Keratinocyte (primary cell): ENCODE results near the gene DDX47. TPM values are rescaled to one million over a fixed set of nuclear protein-coding genes. Genes with fewer than 3 reads are reported as not detected.
A peak's percentile ranks its signal among the peaks of the same experiment; 100 is the strongest.

Source experiments
- DNase-seq: peaks from one replicate; pipeline ENCODE4 v3.0.0-alpha.2; 2011; ENCODE audit warnings: low read depth, missing footprints, low spot score
- FAIRE-seq: peaks from 2 replicates; lab custom pipeline; 2011; peaks lifted over from hg19 to GRCh38; lab: Jason Lieb, UNC
- H2AFZ ChIP-seq: 2 replicates; pipeline ENCODE4 v1.6.0; 2012; ENCODE audit warnings: low read length, control low read depth, inconsistent platforms; ENCODE audit not compliant: control insufficient read depth
- H3K27ac ChIP-seq: 2 replicates; pipeline ENCODE4 v1.5.1; 2011; ENCODE audit warnings: low read length; ENCODE audit not compliant: control insufficient read depth, insufficient read depth
- H3K27me3 ChIP-seq: 3 replicates; pipeline ENCODE4 v1.6.0; 2011; ENCODE audit warnings: low read length; ENCODE audit not compliant: control insufficient read depth, insufficient read depth; ENCODE audit errors: extremely low read depth
- H3K36me3 ChIP-seq, 2 experiments: 2 replicates in 1 of 2; 3 replicates in 1 of 2; pipeline ENCODE4 v1.5.1; 2011; ENCODE audit warnings: low read length in 2 of 2, mild to moderate bottlenecking in 1 of 2; ENCODE audit not compliant: control insufficient read depth in 2 of 2, insufficient read depth in 2 of 2; ENCODE audit errors: extremely low read depth in 1 of 2
- H3K4me1 ChIP-seq: 3 replicates; pipeline ENCODE4 v1.5.1; 2011; ENCODE audit warnings: low read length; ENCODE audit not compliant: control insufficient read depth, insufficient read depth; ENCODE audit errors: extremely low read depth
- H3K4me2 ChIP-seq: 3 replicates; pipeline ENCODE4 v1.6.0; 2011; ENCODE audit warnings: low read depth, low read length; ENCODE audit not compliant: control insufficient read depth, insufficient read depth; ENCODE audit errors: extremely low read depth
- H3K4me3 ChIP-seq, 3 experiments: fragments of 200-600 bp in 1 of 3; sonication (generic) in 1 of 3; 2 replicates in 2 of 3; 3 replicates in 1 of 3; pipeline ENCODE4 v1.5.1; 2011 to 2016; ENCODE audit warnings: low read length in 3 of 3, mild to moderate bottlenecking in 3 of 3, control low read depth in 2 of 3, inconsistent platforms in 1 of 3, low read depth in 1 of 3, mixed read lengths in 1 of 3, mixed run types in 1 of 3, moderate library complexity in 1 of 3; ENCODE audit not compliant: control insufficient read depth in 2 of 3, insufficient read depth in 2 of 3; ENCODE audit errors: extremely low read depth in 1 of 3
- H3K79me2 ChIP-seq: 2 replicates; pipeline ENCODE4 v1.6.0; 2012; ENCODE audit warnings: low read length; ENCODE audit not compliant: control insufficient read depth, insufficient read depth
- H3K9ac ChIP-seq: 3 replicates; pipeline ENCODE4 v1.6.0; 2011; ENCODE audit warnings: low read length; ENCODE audit not compliant: control insufficient read depth, insufficient read depth; ENCODE audit errors: extremely low read depth
- H3K9me1 ChIP-seq: 3 replicates; pipeline ENCODE4 v1.6.0; 2011; ENCODE audit warnings: low read length; ENCODE audit not compliant: control insufficient read depth, insufficient read depth; ENCODE audit errors: extremely low read depth
- H3K9me3 ChIP-seq: 2 replicates; pipeline ENCODE4 v1.5.1; 2012; ENCODE audit warnings: low read depth, low read length; ENCODE audit not compliant: control insufficient read depth
- H4K20me1 ChIP-seq: 3 replicates; pipeline ENCODE4 v1.6.0; 2011; ENCODE audit warnings: low read length; ENCODE audit not compliant: control insufficient read depth, insufficient read depth; ENCODE audit errors: extremely low read depth
- CTCF ChIP-seq, 3 experiments: IDR thresholded peaks in 1 of 3; conservative IDR thresholded peaks in 1 of 3; optimal IDR thresholded peaks in 1 of 3; 2 replicates in 2 of 3; 3 replicates in 1 of 3; pipeline versions ENCODE3 to v1.5.1; 2011; ENCODE audit warnings: low read length in 3 of 3, mild to moderate bottlenecking in 3 of 3, moderate library complexity in 2 of 3, control low read depth in 1 of 3, inconsistent platforms in 1 of 3; ENCODE audit not compliant: insufficient read depth in 2 of 3; ENCODE audit errors: extremely low read depth in 1 of 3
- EZH2 ChIP-seq: IDR thresholded peaks from one replicate; pipeline ENCODE4 v1.6.1; 2012; ENCODE audit warnings: inconsistent platforms, mild to moderate bottlenecking, low read length, moderate library complexity
- dilution Hi-C: fragments of 300-500 bp; cut with MboI; formaldehyde crosslinking; loops from one replicate; pipeline ENCODE4 v1.7.0; 2020; ENCODE audit warnings: low sequenced_read_pairs; ENCODE audit not compliant: extremely low pct_ligation_motif_present
- polyA plus RNA-seq, 5 experiments: library from polyadenylated mRNA; depleted of rRNA in 3 of 5; stranded (reverse) in 3 of 5; stranded (forward) in 1 of 5; unstranded in 1 of 5; fragments of >200 nt; gene quantifications; 1 replicate in 1 of 5; 2 replicates in 3 of 5; 3 replicates in 1 of 5; pipeline versions ENCODE4 v1.2.1 to v1.2.3, GENCODE V29; 2011 to 2012; ENCODE audit warnings: missing spikeins in 2 of 5, low read depth in 1 of 5, low replicate concordance in 1 of 5

The DDX47 gene
- polyA plus RNA-seq, 1 donor (not counting 4 experiments of a cell fraction or from before 2014, with no cell fraction given), result 90.2 TPM

DNA sequence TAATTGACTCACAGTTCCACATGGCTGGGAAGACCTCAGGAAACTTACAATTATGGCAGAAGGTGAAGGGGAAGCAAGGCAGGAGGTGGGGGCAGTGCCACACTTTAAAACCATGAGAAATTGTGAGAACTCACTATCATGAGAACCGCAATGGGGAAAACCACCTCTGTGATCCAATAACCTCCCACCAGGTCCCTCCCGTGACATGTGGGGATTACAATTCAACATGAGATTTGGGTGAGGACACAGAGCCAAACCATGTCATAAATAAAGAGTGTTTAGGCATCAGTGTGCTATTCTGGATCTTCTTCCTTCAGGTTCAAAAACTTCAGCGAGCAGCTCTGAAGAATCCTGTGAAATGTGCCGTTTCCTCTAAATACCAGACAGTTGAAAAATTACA is 9.7 kb downstream of the DDX47 start:
- Histone ChIP-seq H3K27me3 (no peaks in the 10 kb centered on the region), H2AFZ (no peak overlapping the region), H3K27ac (peak overlapping the region; percentile 22), H3K9ac (no peak overlapping the region), H3K4me3 (no peak overlapping the region), H3K4me2 (no peak overlapping the region), H3K36me3 (peaks cover 25 to 39% of the 10 kb centered on the region in 2 experiments), H3K9me3 (no peaks in the 10 kb centered on the region), H4K20me1 (no peaks in the 10 kb centered on the region), H3K79me2 (peaks cover 34% of the 10 kb centered on the region), H3K9me1 (no peaks in the 10 kb centered on the region), H3K4me1 (peaks cover 36% of the 10 kb centered on the region)
- no peak for DNase-seq
- TF ChIP-seq CTCF (optimal IDR thresholded peaks at IDR 0.05 in 1 of 3, IDR thresholded peaks at IDR 0.05 in 1 of 3, conservative IDR thresholded peaks at IDR 0.05 in 1 of 3; ENCODE audit: extremely low read depth in 1 of 3, insufficient read depth in 2 of 3, low read length in 3 of 3) (no peak), EZH2 (no peak)
- FAIRE-seq, result no peak
- dilution Hi-C loops, result no loop called here

- FAIRE-seq (peak; percentile 9), DNase-seq (no peak)
- peaks cover 36% of the 10 kb centered on the region for H3K4me1 ChIP-seq
- TF ChIP-seq EZH2 (no peak), CTCF (optimal IDR thresholded peaks at IDR 0.05 in 1 of 3, IDR thresholded peaks at IDR 0.05 in 1 of 3, conservative IDR thresholded peaks at IDR 0.05 in 1 of 3; ENCODE audit: extremely low read depth in 1 of 3, insufficient read depth in 2 of 3, low read length in 3 of 3) (no peak)
- H2AFZ ChIP-seq, result no peak overlapping the region
- H3K27me3 ChIP-seq, result no peaks in the 10 kb centered on the region
- H3K36me3 ChIP-seq, result peaks cover 25 to 37% of the 10 kb centered on the region in 2 experiments
- H3K27ac ChIP-seq, result peak overlapping the region; percentile 33
- no peaks in the 10 kb centered on the region for H3K9me3 ChIP-seq
- H3K9me1 ChIP-seq, result no peaks in the 10 kb centered on the region
- H3K9ac ChIP-seq, result peak overlapping the region; percentile 13
- H4K20me1 ChIP-seq, result no peaks in the 10 kb centered on the region
- dilution Hi-C loops, result no loop called here
- H3K4me2 ChIP-seq, result no peak overlapping the region
- H3K79me2 ChIP-seq, result peaks cover 31% of the 10 kb centered on the region
- no peak overlapping the region for H3K4me3 ChIP-seq
These were observed 10.2 kb downstream of the DDX47 start for GRCh38 chr12:12823300-12823699.
